Measurements from ENCODE around the gene CASR.

Gene CASR

GRCh38 chr3:122257644-122258364 is 74.3 kb downstream of the CASR start:
- Histone ChIP-seq H3K9me3 (ENCODE audit: control insufficient read depth, insufficient read depth, low read length) (no peaks in the 10 kb centered on the region), H3K9ac (ENCODE audit: low read depth, low read length) (no peak overlapping the region)

GRCh38 chr3:122258757-122259371 is 75.4 kb downstream of the CASR start:
- Histone ChIP-seq H3K4me1 (ENCODE audit: control insufficient read depth, insufficient read depth, low read length) (0 out of 2 replicates have a peak, but pooled peaks cover 7% of the 10 kb centered on the region), H3K4me3 (ENCODE audit: low read depth, low read length) (no peak overlapping the region), H3K36me3 (ENCODE audit: control insufficient read depth, insufficient read depth, low read length) (no peaks in the 10 kb centered on the region), H3K9me3 (ENCODE audit: control insufficient read depth, insufficient read depth, low read length) (no peaks in the 10 kb centered on the region), H3K27ac (ENCODE audit: low read depth, low read length) (no peak overlapping the region), H3K27me3 (ENCODE audit: control insufficient read depth, insufficient read depth, low read length) (no peaks in the 10 kb centered on the region), H3K9ac (ENCODE audit: low read depth, low read length) (no peak overlapping the region)

More at GRCh38 chr3:122257644-122258364, 74.3 kb downstream of the CASR start:
- Histone ChIP-seq H3K27me3 (ENCODE audit: control insufficient read depth, insufficient read depth, low read length) (no peaks in the 10 kb centered on the region), H3K36me3 (ENCODE audit: control insufficient read depth, insufficient read depth, low read length) (no peaks in the 10 kb centered on the region), H3K4me3 (ENCODE audit: low read depth, low read length) (no peak overlapping the region), H3K27ac (ENCODE audit: low read depth, low read length) (no peak overlapping the region), H3K4me1 (ENCODE audit: control insufficient read depth, insufficient read depth, low read length) (0 out of 2 replicates have a peak, but pooled peaks cover under 1% of the 10 kb centered on the region)

- Histone ChIP-seq H3K4me3 (ENCODE audit: low read depth, low read length) (no peak overlapping the region), H3K27me3 (ENCODE audit: control insufficient read depth, insufficient read depth, low read length) (no peaks in the 10 kb centered on the region), H3K36me3 (ENCODE audit: control insufficient read depth, insufficient read depth, low read length) (no peaks in the 10 kb centered on the region), H3K4me1 (ENCODE audit: control insufficient read depth, insufficient read depth, low read length) (0 out of 2 replicates have a peak, but pooled peaks cover 7% of the 10 kb centered on the region), H3K9me3 (ENCODE audit: control insufficient read depth, insufficient read depth, low read length) (no peaks in the 10 kb centered on the region), H3K9ac (ENCODE audit: low read depth, low read length) (no peak overlapping the region), H3K27ac (ENCODE audit: low read depth, low read length) (no peak overlapping the region)
Measured at GRCh38 chr3:122260206-122260605, 76.7 kb downstream of the CASR start.

GRCh38 chr3:122263058-122263457 is 79.6 kb downstream of the CASR start:
- Histone ChIP-seq H3K27me3 (ENCODE audit: control insufficient read depth, insufficient read depth, low read length) (no peaks in the 10 kb centered on the region), H3K9me3 (ENCODE audit: control insufficient read depth, insufficient read depth, low read length) (no peaks in the 10 kb centered on the region), H3K4me1 (ENCODE audit: control insufficient read depth, insufficient read depth, low read length) (0 out of 2 replicates have a peak, but pooled peaks cover 7% of the 10 kb centered on the region), H3K36me3 (ENCODE audit: control insufficient read depth, insufficient read depth, low read length) (no peaks in the 10 kb centered on the region), H3K4me3 (ENCODE audit: low read depth, low read length) (no peak overlapping the region), H3K27ac (ENCODE audit: low read depth, low read length) (no peak overlapping the region), H3K9ac (ENCODE audit: low read depth, low read length) (no peak overlapping the region)

GRCh38 chr3:122263974-122264588 is 80.6 kb downstream of the CASR start:
- no peak overlapping the region for H3K4me3 ChIP-seq (ENCODE audit: low read depth, low read length)
- H3K4me1 ChIP-seq (ENCODE audit: control insufficient read depth, insufficient read depth, low read length), result 0 out of 2 replicates have a peak, but pooled peaks cover 7% of the 10 kb centered on the region
- H3K27me3 ChIP-seq (ENCODE audit: control insufficient read depth, insufficient read depth, low read length), result no peaks in the 10 kb centered on the region
- no peak overlapping the region for H3K9ac ChIP-seq (ENCODE audit: low read depth, low read length)
- no peaks in the 10 kb centered on the region for H3K36me3 ChIP-seq (ENCODE audit: control insufficient read depth, insufficient read depth, low read length)
- H3K27ac ChIP-seq (ENCODE audit: low read depth, low read length), result no peak overlapping the region
- no peaks in the 10 kb centered on the region for H3K9me3 ChIP-seq (ENCODE audit: control insufficient read depth, insufficient read depth, low read length)

GRCh38 chr3:122265957-122266356 is 82.5 kb downstream of the CASR start:
- Histone ChIP-seq H3K4me1 (ENCODE audit: control insufficient read depth, insufficient read depth, low read length) (0 out of 2 replicates have a peak, but pooled peaks cover 7% of the 10 kb centered on the region), H3K9me3 (ENCODE audit: control insufficient read depth, insufficient read depth, low read length) (no peaks in the 10 kb centered on the region), H3K27me3 (ENCODE audit: control insufficient read depth, insufficient read depth, low read length) (no peaks in the 10 kb centered on the region), H3K27ac (ENCODE audit: low read depth, low read length) (no peak overlapping the region), H3K36me3 (ENCODE audit: control insufficient read depth, insufficient read depth, low read length) (no peaks in the 10 kb centered on the region), H3K9ac (ENCODE audit: low read depth, low read length) (no peak overlapping the region), H3K4me3 (ENCODE audit: low read depth, low read length) (no peak overlapping the region)

- Histone ChIP-seq H3K27me3 (ENCODE audit: control insufficient read depth, insufficient read depth, low read length) (no peaks in the 10 kb centered on the region), H3K9ac (ENCODE audit: low read depth, low read length) (no peak overlapping the region), H3K4me1 (ENCODE audit: control insufficient read depth, insufficient read depth, low read length) (no peaks in the 10 kb centered on the region), H3K27ac (ENCODE audit: low read depth, low read length) (no peak overlapping the region), H3K4me3 (ENCODE audit: low read depth, low read length) (no peak overlapping the region), H3K9me3 (ENCODE audit: control insufficient read depth, insufficient read depth, low read length) (no peaks in the 10 kb centered on the region), H3K36me3 (ENCODE audit: control insufficient read depth, insufficient read depth, low read length) (no peaks in the 10 kb centered on the region)
Measured at GRCh38 chr3:122268257-122269024, 85.0 kb downstream of the CASR start.

- Histone ChIP-seq H3K4me1 (ENCODE audit: control insufficient read depth, insufficient read depth, low read length) (no peaks in the 10 kb centered on the region), H3K36me3 (ENCODE audit: control insufficient read depth, insufficient read depth, low read length) (no peaks in the 10 kb centered on the region), H3K27me3 (ENCODE audit: control insufficient read depth, insufficient read depth, low read length) (no peaks in the 10 kb centered on the region), H3K9me3 (ENCODE audit: control insufficient read depth, insufficient read depth, low read length) (no peaks in the 10 kb centered on the region), H3K4me3 (ENCODE audit: low read depth, low read length) (no peak overlapping the region), H3K27ac (ENCODE audit: low read depth, low read length) (no peak overlapping the region), H3K9ac (ENCODE audit: low read depth, low read length) (no peak overlapping the region)
Measured at GRCh38 chr3:122269045-122269444, 85.6 kb downstream of the CASR start.

- Histone ChIP-seq H3K4me3 (ENCODE audit: low read depth, low read length) (no peak overlapping the region), H3K9me3 (ENCODE audit: control insufficient read depth, insufficient read depth, low read length) (no peaks in the 10 kb centered on the region), H3K27me3 (ENCODE audit: control insufficient read depth, insufficient read depth, low read length) (no peaks in the 10 kb centered on the region), H3K36me3 (ENCODE audit: control insufficient read depth, insufficient read depth, low read length) (no peaks in the 10 kb centered on the region), H3K9ac (ENCODE audit: low read depth, low read length) (no peak overlapping the region), H3K4me1 (ENCODE audit: control insufficient read depth, insufficient read depth, low read length) (no peaks in the 10 kb centered on the region), H3K27ac (ENCODE audit: low read depth, low read length) (no peak overlapping the region)
Measured at GRCh38 chr3:122271246-122271898, 87.9 kb downstream of the CASR start.

- Histone ChIP-seq H3K4me1 (ENCODE audit: control insufficient read depth, insufficient read depth, low read length) (no peaks in the 10 kb centered on the region), H3K27me3 (ENCODE audit: control insufficient read depth, insufficient read depth, low read length) (no peaks in the 10 kb centered on the region)
Measured at GRCh38 chr3:122272879-122273278, 89.4 kb downstream of the CASR start.

More at GRCh38 chr3:122272879-122273278, 89.4 kb downstream of the CASR start:
- no peaks in the 10 kb centered on the region for H3K36me3 ChIP-seq (ENCODE audit: control insufficient read depth, insufficient read depth, low read length)
- H3K9me3 ChIP-seq (ENCODE audit: control insufficient read depth, insufficient read depth, low read length), result no peaks in the 10 kb centered on the region
- H3K9ac ChIP-seq (ENCODE audit: low read depth, low read length), result no peak overlapping the region
- H3K27ac ChIP-seq (ENCODE audit: low read depth, low read length), result no peak overlapping the region
- H3K4me3 ChIP-seq (ENCODE audit: low read depth, low read length), result no peak overlapping the region

Measured in HUES48 (cell line).